Measurements from ENCODE around the gene CSNK1G1. TPM values are rescaled to one million over a fixed set of nuclear protein-coding genes. Genes with fewer than 3 reads are reported as not detected.
A peak's percentile ranks its signal among the peaks of the same experiment; 100 is the strongest.

CSNK1G1 gene
- total RNA-seq, 1 experiment from 2014 or later: 23.9 TPM

- no peak for DNase-seq
- no TSS peak for BruUV-seq (replicated peaks)
- CTCF ChIA-PET: no interaction called here
- Mint-ChIP-seq H3K4me1 (ENCODE audit: low read depth, unreplicated experiment) (peaks cover 38% of the 10 kb centered on the region), H3K36me3 (ENCODE audit: insufficient read depth, unreplicated experiment) (peaks cover 96% of the 10 kb centered on the region), H3K4me3 (ENCODE audit: low read depth, unreplicated experiment) (peak overlapping the region; percentile 6), H3K27me3 (ENCODE audit: unreplicated experiment) (peaks cover 5% of the 10 kb centered on the region), H3K9me3 (ENCODE audit: low read depth, unreplicated experiment) (no peaks in the 10 kb centered on the region), H3K27ac (ENCODE audit: unreplicated experiment) (peak overlapping the region; percentile 54)
- TF ChIP-seq CTCF (IDR thresholded peaks at IDR 0.05; ENCODE audit: unreplicated experiment): no peak
- intact Hi-C loops (cut with micrococcal nuclease; ENCODE audit: unreplicated experiment): loop anchor here (10.0 kb wide), 1 partner anchor 64 kb away; the partner anchor contains the start of genes CIAO2A and SNX1
Measured at GRCh38 chr15:64158363-64159134, 197.4 kb downstream of the CSNK1G1 start.

GRCh38 chr15:64157599-64158125 is 198.3 kb downstream of the CSNK1G1 start:
- no peak for TF ChIP-seq CTCF (IDR thresholded peaks at IDR 0.05; ENCODE audit: unreplicated experiment)
- Mint-ChIP-seq H3K27me3 (ENCODE audit: unreplicated experiment) (peaks cover 13% of the 10 kb centered on the region), H3K27ac (ENCODE audit: unreplicated experiment) (peak overlapping the region; percentile 54), H3K9me3 (ENCODE audit: low read depth, unreplicated experiment) (no peaks in the 10 kb centered on the region), H3K4me3 (ENCODE audit: low read depth, unreplicated experiment) (no peak overlapping the region), H3K4me1 (ENCODE audit: low read depth, unreplicated experiment) (peaks cover 39% of the 10 kb centered on the region), H3K36me3 (ENCODE audit: insufficient read depth, unreplicated experiment) (peaks cover 98% of the 10 kb centered on the region)
- DNase-seq: no peak
- CTCF ChIA-PET: no interaction called here
- no TSS peak for BruUV-seq (replicated peaks)
- intact Hi-C loops (cut with micrococcal nuclease; ENCODE audit: unreplicated experiment): loop anchor here (10.0 kb wide), 1 partner anchor 63 kb away; the partner anchor contains the start of genes CIAO2A and SNX1

GRCh38 chr15:64156652-64157331 is 199.2 kb downstream of the CSNK1G1 start:
- H3K36me3 Mint-ChIP-seq (ENCODE audit: insufficient read depth, unreplicated experiment): peaks cover 98% of the 10 kb centered on the region
- peaks cover 13% of the 10 kb centered on the region for H3K27me3 Mint-ChIP-seq (ENCODE audit: unreplicated experiment)
- no peak overlapping the region for H3K4me3 Mint-ChIP-seq (ENCODE audit: low read depth, unreplicated experiment)
- no peak for TF ChIP-seq CTCF (IDR thresholded peaks at IDR 0.05; ENCODE audit: unreplicated experiment)
- H3K4me1 Mint-ChIP-seq (ENCODE audit: low read depth, unreplicated experiment): peaks cover 39% of the 10 kb centered on the region
- intact Hi-C loops (cut with micrococcal nuclease; ENCODE audit: unreplicated experiment): loop anchor here (10.0 kb wide), 1 partner anchor 62 kb away; the partner anchor contains the start of genes CIAO2A and SNX1
- no peak for DNase-seq
- BruUV-seq (replicated peaks): no TSS peak
- no peak overlapping the region for H3K27ac Mint-ChIP-seq (ENCODE audit: unreplicated experiment)
- CTCF ChIA-PET: no interaction called here
- H3K9me3 Mint-ChIP-seq (ENCODE audit: low read depth, unreplicated experiment): no peaks in the 10 kb centered on the region

- H3K27me3 Mint-ChIP-seq (ENCODE audit: unreplicated experiment): peaks cover 13% of the 10 kb centered on the region
- CTCF ChIA-PET: no interaction called here
- intact Hi-C loops (cut with micrococcal nuclease; ENCODE audit: unreplicated experiment): loop anchor here (10.0 kb wide), 1 partner anchor 61 kb away; the partner anchor contains the start of genes CIAO2A and SNX1
- peaks cover 98% of the 10 kb centered on the region for H3K36me3 Mint-ChIP-seq (ENCODE audit: insufficient read depth, unreplicated experiment)
- H3K27ac Mint-ChIP-seq (ENCODE audit: unreplicated experiment): no peak overlapping the region
- H3K4me1 Mint-ChIP-seq (ENCODE audit: low read depth, unreplicated experiment): peaks cover 42% of the 10 kb centered on the region
- no peak for TF ChIP-seq CTCF (IDR thresholded peaks at IDR 0.05; ENCODE audit: unreplicated experiment)
- TSS peak; percentile 59 for BruUV-seq (replicated peaks)
- no peak for DNase-seq
- H3K9me3 Mint-ChIP-seq (ENCODE audit: low read depth, unreplicated experiment): no peaks in the 10 kb centered on the region
- no peak overlapping the region for H3K4me3 Mint-ChIP-seq (ENCODE audit: low read depth, unreplicated experiment)
Measured at GRCh38 chr15:64155802-64156651, 199.9 kb downstream of the CSNK1G1 start.
